Ovary (tissue), 9 donors: ENCODE results near the gene CDC7. TPM values are rescaled to one million over a fixed set of nuclear protein-coding genes. Genes with fewer than 3 reads are reported as not detected.
"Not testable (repeated sequence)": the region's sequence is repeated elsewhere in the genome, so short reads cannot be mapped to it uniquely, and the experiment has no call there.

Experiments used
- DNase-seq, 5 donors: peaks; one replicate each; pipeline ENCODE4 v3.0.0-alpha.2; 2019 to 2020
- H3K27ac ChIP-seq, 2 donors: fragments of 200-600 bp; one replicate each; pipeline versions ENCODE4 v1.5.1 to v1.8.0; 2019 to 2022
- H3K27me3 ChIP-seq: fragments of 200-600 bp; one replicate; pipeline ENCODE4 v1.8.0; 2022
- H3K36me3 ChIP-seq: fragments of 200-600 bp; sonication (generic); one replicate; pipeline ENCODE4 v1.5.1; 2019
- H3K4me1 ChIP-seq: one replicate; pipeline ENCODE4 v1.8.1; 2013; ENCODE audit warnings: mild to moderate bottlenecking, moderate library complexity; ENCODE audit not compliant: insufficient read depth
- H3K4me3 ChIP-seq: fragments of 200-600 bp; sonication (generic); one replicate; pipeline ENCODE4 v1.5.1; 2017
- H3K9me3 ChIP-seq, 2 donors: fragments of 200-600 bp in 1 of 2; sonication (generic) in 1 of 2; one replicate each; pipeline versions ENCODE4 v1.5.1 to v1.8.1; 2013 to 2019; ENCODE audit warnings: mild to moderate bottlenecking in 1 of 2, moderate library complexity in 1 of 2
- CTCF ChIP-seq, 3 donors: fragments of 450-650 bp in 2 of 3; fragments of 200-600 bp in 1 of 3; IDR thresholded peaks; one replicate each; pipeline versions ENCODE4 v1.5.1 to v1.8.0; 2016 to 2022; ENCODE audit warnings: antibody characterized with exemption in 3 of 3, mild to moderate bottlenecking in 1 of 3
- EP300 ChIP-seq: sonication (generic); formaldehyde crosslinking; IDR thresholded peaks from one replicate; pipeline ENCODE4 v1.6.1; 2017; ENCODE audit warnings: antibody characterized with exemption
- POLR2A ChIP-seq: fragments of 450-650 bp; IDR thresholded peaks from one replicate; pipeline ENCODE4 v1.6.1; 2017; ENCODE audit warnings: antibody characterized with exemption, mild to moderate bottlenecking, moderate library complexity
- WGBS, 3 donors: extraction: QIAGEN DNeasy Blood & Tissue Kit in 1 of 3; methylation state at CpG; one replicate each; pipeline versions ENCODE4 v1.1.5 to v1.1.7; 2013 to 2017; 5-methylcytosine and 5-hydroxymethylcytosine counted together
- intact Hi-C, 4 donors: fragments of 100-400 bp; cut with DNase I; formaldehyde crosslinking; loops; one replicate each; pipeline versions ENCODE4 v1.11.0 to v1.15.1; 2022 to 2023
- polyA plus RNA-seq, 2 donors: library from polyadenylated mRNA; stranded (reverse); fragments of 200-250 nt in 1 of 2; fragments of 350-450 nt in 1 of 2; fragmentation: Illumina TruSeq in 1 of 2; extraction: RNeasy Lipid Tissue Mini Kit (QIAGEN cat#74804) in 1 of 2; gene quantifications; one replicate each; pipeline ENCODE4 v1.2.3, GENCODE V29; 2013 to 2014
- total RNA-seq, 7 donors: library from RNA; depleted of rRNA in 2 of 7; stranded (reverse); fragments of >200 nt in 2 of 7; fragmentation: NEBNext Ultra II Directional in 3 of 7; extraction: Animal tissue kit (Norgen Biotek cat#: 25700) in 3 of 7; gene quantifications; one replicate each; pipeline versions ENCODE4 v1.1.0 to v1.2.4, GENCODE V29; 2016 to 2023
- donor health status: DM: no; HTN: no; CAD: no; lungs with moderate emphysema.
- donor health status: DM: no; HTN: no; CAD: no.
- donor health status: Bipolar disorder and iron deficiency.
- donor health status: DM: yes; HTN: yes; CAD: no.
- donor health status: DM: no; HTN: no; CAD: no.
- donor health status: DM: yes; HTN: yes; CAD: no.

CDC7 gene
- total and polyA plus RNA-seq, 9 donors = 1.2 to 5.5 (median 2.9) TPM

- no peaks in the 10 kb centered on the region for H3K36me3 ChIP-seq
- H3K27me3 ChIP-seq = no peaks in the 10 kb centered on the region
- H3K9me3 ChIP-seq = no peaks in the 10 kb centered on the region
- WGBS, 3 donors = 17 to 30% (median 21%) methylated on average over 3 of the region's 3 CpGs
- H3K27ac ChIP-seq = no peak overlapping the region
- DNase-seq = no peak
- TF ChIP-seq EP300 (no peak), CTCF (IDR thresholded peaks at IDR 0.05) (peak in 2 of 3 donors; percentile 52 to 72), POLR2A (no peak)
- H3K4me3 ChIP-seq = no peak overlapping the region
- H3K4me1 ChIP-seq = no peaks in the 10 kb centered on the region
- intact Hi-C loops = loop anchor here in 3 of 4 donors (5.0 kb wide), 1 partner anchor 416 kb away; no protein-coding TSS in a partner anchor
These were observed 10.7 kb downstream of the CDC7 start for GRCh38 chr1:91511386-91511785.

GRCh38 chr1:91513160-91513559 lies 12.5 kb downstream of the CDC7 start:
- H3K4me3 ChIP-seq = no peak overlapping the region
- no peaks in the 10 kb centered on the region for H3K36me3 ChIP-seq
- intact Hi-C loops = loop anchor here (2.0 to 5.0 kb wide), 2 partner anchors 414 kb away; no protein-coding TSS in a partner anchor
- TF ChIP-seq EP300 (no peak), CTCF (IDR thresholded peaks at IDR 0.05) (peak in 2 of 3 donors; percentile 50 to 75)
- H3K27ac ChIP-seq = no peak overlapping the region
- WGBS, 3 donors = 19 to 28% (median 27%) methylated on average over 2 of the region's 2 CpGs
- no peak for DNase-seq
- no peaks in the 10 kb centered on the region for H3K9me3 ChIP-seq
- H3K27me3 ChIP-seq = no peaks in the 10 kb centered on the region
- no peaks in the 10 kb centered on the region for H3K4me1 ChIP-seq

GRCh38 chr1:91513706-91514105 lies 13.1 kb downstream of the CDC7 start:
- TF ChIP-seq EP300 = no peak
- TF ChIP-seq CTCF (IDR thresholded peaks at IDR 0.05) = no peak
- no peak for TF ChIP-seq POLR2A
- intact Hi-C loops = loop anchor here (2.0 to 5.0 kb wide), 2 partner anchors 413 to 414 kb away; no protein-coding TSS in a partner anchor
- H3K4me3 ChIP-seq = no peak overlapping the region
- peak overlapping the region in 1 of 2 donors; percentile 21 for H3K27ac ChIP-seq
- H3K9me3 ChIP-seq = no peaks in the 10 kb centered on the region
- H3K4me1 ChIP-seq = no peaks in the 10 kb centered on the region
- no peaks in the 10 kb centered on the region for H3K27me3 ChIP-seq
- no peaks in the 10 kb centered on the region for H3K36me3 ChIP-seq
- 76 to 95% (median 80%) methylated on average over 1 of the region's 1 CpG for WGBS, 3 donors
- DNase-seq = no peak

- no peaks in the 10 kb centered on the region for H3K4me1 ChIP-seq
- H3K36me3 ChIP-seq = no peaks in the 10 kb centered on the region
- no peaks in the 10 kb centered on the region for H3K9me3 ChIP-seq
- no peak overlapping the region for H3K4me3 ChIP-seq
- H3K27me3 ChIP-seq = no peaks in the 10 kb centered on the region
- WGBS, 3 donors = 96 to 100% (median 99%) methylated on average over 3 of the region's 3 CpGs
- no peak for TF ChIP-seq CTCF (IDR thresholded peaks at IDR 0.05)
- TF ChIP-seq POLR2A = no peak
- no peak for TF ChIP-seq EP300
- H3K27ac ChIP-seq = no peak overlapping the region
- DNase-seq = no peak
- intact Hi-C loops = no loop called here
These were observed 15.3 kb downstream of the CDC7 start for GRCh38 chr1:91515994-91516393.

GRCh38 chr1:91516605-91517004 lies 16.0 kb downstream of the CDC7 start:
- intact Hi-C loops, H3K9me3 ChIP-seq, H3K4me3 ChIP-seq, DNase-seq, H3K4me1 ChIP-seq, H3K27ac ChIP-seq, H3K36me3 ChIP-seq, H3K27me3 ChIP-seq: not testable (repeated sequence)
- 92 to 99% (median 98%) methylated on average over 7 of the region's 7 CpGs for WGBS, 3 donors

- intact Hi-C loops, H3K9me3 ChIP-seq: not testable (repeated sequence)
These were observed 18.5 kb downstream of the CDC7 start for GRCh38 chr1:91519167-91519566.

More at GRCh38 chr1:91519167-91519566, 18.5 kb downstream of the CDC7 start:
- DNase-seq = peak in 1 of 5 donors; percentile 29
- not testable (repeated sequence) for H3K27me3 ChIP-seq, H3K27ac ChIP-seq, H3K4me1 ChIP-seq, H3K4me3 ChIP-seq, H3K36me3 ChIP-seq
- WGBS, 3 donors = 76 to 84% (median 78%) methylated on average over 2 of the region's 2 CpGs
